ENCODE measurements around the gene AMPD3.

Gene AMPD3

DNA sequence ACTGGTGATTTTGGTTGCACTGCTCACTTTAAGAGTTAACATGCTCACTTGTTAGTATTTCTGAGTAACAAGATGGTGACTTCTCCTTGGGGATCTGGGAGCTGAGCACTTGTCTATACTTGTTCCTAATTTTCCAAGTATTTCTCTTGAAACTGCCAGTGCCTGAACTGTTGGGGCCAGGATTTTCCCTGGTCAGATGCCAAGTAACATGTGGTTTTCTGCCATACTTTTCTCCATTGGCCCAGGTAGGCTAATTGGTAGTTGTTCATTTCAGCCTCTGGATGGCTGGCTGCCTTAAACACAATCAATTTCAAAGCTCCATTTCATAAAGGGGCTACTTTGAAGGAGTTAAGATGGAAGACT is 50.9 kb downstream of the AMPD3 start:
- peak; percentile 44 for DNase-seq

- no peak for DNase-seq
Observed at GRCh38 chr11:10511181-10511621, 56.1 kb downstream of the AMPD3 start.

- no peak for DNase-seq
Observed at GRCh38 chr11:10514202-10514601, 59.1 kb downstream of the AMPD3 start.

- DNase-seq: no peak
Observed at GRCh38 chr11:10514709-10515108, 59.6 kb downstream of the AMPD3 start.

DNA sequence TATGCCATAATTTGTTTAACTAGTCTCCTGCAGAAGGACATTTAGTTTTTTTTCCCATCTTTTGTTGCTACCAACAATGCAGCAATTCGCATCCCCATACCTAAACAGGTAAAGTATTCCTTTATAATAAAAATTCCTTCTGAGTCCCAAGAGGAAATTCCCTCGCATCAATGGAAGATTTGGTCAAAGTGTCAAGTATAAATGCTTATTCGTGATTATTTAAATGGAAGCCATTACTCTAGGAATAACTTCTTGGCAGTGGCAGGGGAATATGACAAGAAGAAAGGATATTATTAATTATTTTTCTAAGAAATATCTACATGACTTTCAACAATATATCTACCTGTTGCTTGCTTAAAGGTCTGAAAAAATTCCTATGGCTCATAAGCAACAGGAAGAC is 60.4 kb downstream of the AMPD3 start:
- no peak for DNase-seq

GRCh38 chr11:10518123-10518522 is 63.1 kb downstream of the AMPD3 start:
- DNase-seq: no peak

- no peak for DNase-seq
Observed at GRCh38 chr11:10518891-10519290, 63.8 kb downstream of the AMPD3 start.

GRCh38 chr11:10519630-10520029 is 64.6 kb downstream of the AMPD3 start:
- no peak for DNase-seq

DNA sequence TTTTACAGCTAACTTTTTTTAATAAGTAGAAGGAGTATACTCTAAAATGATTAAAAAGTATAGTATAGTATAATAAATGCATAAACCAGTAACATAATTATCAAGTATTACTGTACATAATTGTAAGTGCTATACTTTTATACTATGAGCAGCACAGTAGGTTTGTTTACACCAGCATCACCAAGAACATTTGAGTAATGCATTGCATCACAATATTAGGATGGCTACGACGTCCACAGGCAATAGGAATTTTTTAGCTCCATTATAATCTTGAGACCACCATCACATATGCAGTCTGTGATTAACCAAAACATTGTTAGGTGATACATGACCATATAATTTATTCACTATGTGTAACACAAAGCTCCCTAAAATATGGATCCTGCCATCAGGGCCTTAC is 65.5 kb downstream of the AMPD3 start:
- DNase-seq: no peak

DNA sequence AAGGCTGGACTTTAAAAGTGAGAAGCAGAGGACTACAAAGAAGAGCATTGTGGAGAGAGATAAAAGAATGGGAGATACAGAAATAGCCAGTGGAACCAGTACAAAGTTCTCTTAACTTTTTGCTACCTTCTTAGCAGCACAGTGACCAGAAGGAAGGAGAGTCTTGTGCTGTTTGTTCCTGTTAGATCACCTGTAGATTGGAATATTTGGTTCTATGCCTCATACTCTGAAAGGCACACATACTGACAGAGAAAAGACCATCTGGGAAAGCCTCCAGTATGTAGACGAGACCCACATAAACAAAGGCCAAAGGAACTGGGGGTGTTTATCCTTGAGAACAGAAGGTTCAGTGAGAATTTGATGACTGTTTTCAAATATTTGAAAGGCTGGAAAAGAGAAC is 67.2 kb downstream of the AMPD3 start:
- no peak for DNase-seq

DNA sequence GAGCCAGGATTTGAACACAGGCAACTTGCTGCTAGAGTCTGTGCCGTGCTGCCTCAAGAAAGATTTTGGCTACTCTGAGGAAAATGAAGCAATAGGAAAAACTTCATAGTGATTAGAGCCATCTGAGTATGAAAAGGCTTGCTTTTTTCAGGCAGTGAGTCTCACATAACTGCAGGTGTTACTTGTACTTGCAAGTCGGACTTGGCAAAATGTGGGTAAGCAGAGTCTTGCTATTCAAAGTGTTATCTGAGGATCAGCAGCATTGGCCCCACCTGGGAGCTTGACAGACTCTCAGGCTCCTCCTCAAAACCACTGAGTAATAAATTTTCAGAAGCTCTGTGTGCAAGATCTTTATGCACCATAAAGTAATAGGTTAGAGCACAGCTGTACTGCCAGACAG is 67.9 kb downstream of the AMPD3 start:
- DNase-seq: no peak

DNA sequence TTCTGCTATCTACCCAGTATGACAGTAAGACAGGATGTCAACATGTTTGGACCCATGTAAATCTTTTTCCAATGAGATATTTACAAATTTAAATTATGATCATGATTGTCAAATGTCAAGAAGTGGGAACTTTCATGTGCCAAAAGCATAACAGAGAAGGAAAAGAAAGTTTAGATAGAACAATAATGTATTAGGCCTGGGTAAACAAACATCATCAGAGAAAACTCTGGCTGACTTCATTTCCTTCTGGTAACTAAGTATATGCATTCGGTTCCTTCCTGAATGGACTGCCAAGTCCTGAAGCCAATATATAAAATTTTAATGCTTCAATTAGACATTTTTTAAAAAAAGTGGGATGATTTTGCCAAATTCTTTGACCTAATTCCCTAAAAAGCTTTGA is 69.4 kb downstream of the AMPD3 start:
- no peak for DNase-seq

DNA sequence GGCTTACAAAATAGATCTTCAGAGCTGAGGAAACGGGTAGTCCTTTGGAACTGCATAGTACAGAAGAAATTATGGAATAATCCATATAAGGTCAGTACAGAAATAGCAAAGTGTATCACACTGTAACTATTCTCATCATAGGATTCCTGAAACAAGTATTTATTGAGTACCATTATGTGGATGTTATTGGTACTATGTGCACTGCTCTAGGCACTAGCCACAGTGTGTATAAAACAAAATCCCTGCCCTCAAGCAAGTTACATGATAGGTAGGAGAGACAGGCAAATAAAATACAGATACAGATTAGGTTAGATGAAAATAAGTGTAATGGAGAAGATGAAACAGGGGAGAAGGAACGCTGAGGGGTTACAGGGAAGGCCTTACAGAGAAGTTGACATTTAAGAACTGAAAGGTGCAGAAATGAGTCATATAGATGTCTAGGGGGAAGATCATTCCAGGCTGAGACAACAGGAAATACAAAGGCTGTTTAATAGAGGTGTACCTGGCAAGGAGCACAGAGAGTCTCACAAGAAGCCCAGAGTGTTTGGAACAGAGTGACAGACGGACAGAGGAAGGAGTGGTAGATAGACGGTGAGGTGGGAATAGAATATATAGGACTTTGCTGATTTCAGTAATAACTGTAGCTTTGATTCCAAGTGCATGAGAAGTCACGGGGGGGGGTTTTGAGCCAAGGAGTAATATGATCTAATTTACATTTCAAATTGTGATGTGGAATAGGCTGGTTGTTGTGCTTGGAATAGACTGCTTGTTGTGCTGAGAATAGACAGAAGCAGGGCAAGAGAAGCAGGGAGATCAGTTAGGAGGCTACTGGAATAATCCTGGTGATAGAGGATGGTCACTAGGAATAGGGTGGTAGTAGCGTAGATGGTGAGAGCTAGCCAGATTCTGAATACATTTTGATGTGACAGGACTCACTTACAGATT is 72.2 kb downstream of the AMPD3 start:
- no peak for DNase-seq

DNA sequence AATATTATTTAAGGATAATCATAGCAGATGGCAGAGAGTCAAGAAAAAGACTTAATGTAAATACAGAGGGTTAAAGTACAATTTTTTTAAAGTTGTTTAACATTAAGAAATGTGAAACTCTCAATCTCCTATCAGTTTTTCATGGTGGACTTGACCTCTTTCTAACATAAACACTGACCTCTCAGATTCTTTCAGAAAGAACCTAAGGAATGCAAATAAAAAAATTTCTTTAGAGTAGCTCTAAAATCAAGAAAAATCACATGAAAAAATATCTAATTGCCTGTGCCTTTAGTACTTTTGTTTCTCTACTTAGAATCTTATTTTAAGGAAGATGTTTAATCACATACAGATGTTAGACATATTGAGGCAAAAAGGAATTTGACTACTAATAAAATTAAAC is 73.1 kb downstream of the AMPD3 start:
- no peak for DNase-seq

- DNase-seq: no peak
Observed at GRCh38 chr11:10529279-10529678, 74.2 kb downstream of the AMPD3 start.

- no peak for DNase-seq
Observed at GRCh38 chr11:10532526-10532925, 77.5 kb downstream of the AMPD3 start.

DNA sequence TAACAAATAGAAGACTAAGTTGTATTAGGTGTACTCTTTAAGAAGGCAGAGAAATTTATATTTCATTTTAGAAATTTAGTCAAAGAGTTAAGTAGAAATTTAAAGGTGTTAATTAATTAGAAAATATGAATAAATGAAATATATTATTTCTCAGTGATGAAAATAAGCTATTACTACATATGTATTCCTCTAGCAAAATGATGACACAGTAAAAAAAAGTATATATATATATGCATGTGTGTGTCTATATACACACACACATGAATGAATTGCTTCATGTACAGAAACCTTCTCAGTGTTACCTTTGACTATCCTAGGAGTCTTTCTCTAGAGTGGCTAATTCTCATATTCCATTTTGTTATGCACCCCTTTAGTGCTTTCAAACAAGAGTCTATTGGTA is 78.3 kb downstream of the AMPD3 start:
- no peak for DNase-seq

DNA sequence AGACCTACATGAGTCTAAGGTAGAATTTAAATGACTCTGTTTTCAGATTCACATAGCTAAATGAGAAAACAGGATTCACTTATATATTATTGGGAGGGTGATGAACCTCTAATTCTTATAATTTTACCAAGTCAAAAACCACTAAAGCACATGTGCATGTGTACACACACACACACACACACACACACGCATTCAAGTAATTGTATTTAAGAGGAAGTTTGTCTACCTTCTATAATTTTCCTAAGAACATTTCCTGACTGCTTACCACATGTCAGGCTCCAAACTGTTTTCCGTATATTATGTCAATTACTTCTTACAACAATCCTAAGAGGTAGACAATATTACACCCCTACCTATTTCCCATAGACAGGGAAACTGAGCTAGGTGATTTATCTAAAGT is 79.3 kb downstream of the AMPD3 start:
- no peak for DNase-seq

GRCh38 chr11:10537600-10537999 is 82.5 kb downstream of the AMPD3 start:
- DNase-seq: no peak

- no peak for DNase-seq
Observed at GRCh38 chr11:10538924-10539323, 83.9 kb downstream of the AMPD3 start.

DNA sequence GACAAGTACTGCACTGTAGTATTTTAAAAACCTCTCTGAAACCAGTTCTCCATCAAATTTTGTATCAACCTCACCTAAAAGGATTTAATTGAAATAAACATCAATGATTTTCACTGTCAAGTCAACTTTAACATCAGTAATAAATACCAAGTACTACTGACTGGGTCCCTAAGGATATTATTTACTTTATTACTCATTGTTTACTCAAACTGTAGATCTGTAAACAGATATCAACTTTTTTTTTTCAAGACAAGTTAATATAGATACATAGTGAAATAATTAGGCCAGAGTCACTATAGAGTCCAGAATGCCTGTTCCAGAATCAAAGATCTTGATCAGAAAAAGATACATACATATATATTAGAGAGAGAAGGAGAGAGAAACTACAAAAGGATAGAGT is 84.3 kb downstream of the AMPD3 start:
- DNase-seq: no peak

- peak; percentile 58 for DNase-seq
Observed at GRCh38 chr11:10540546-10540914, 85.5 kb downstream of the AMPD3 start.

GRCh38 chr11:10540915-10541560 is 86.0 kb downstream of the AMPD3 start, which contains the start of gene RNF141:
TSS of gene RNF141 (minus strand) at chr11:10541187. CDS start at chr11:10534158, 7,029 bp downstream.
- peak; percentile 94 for DNase-seq

- peak; percentile 50 for DNase-seq
Observed at GRCh38 chr11:10541561-10541930, 86.5 kb downstream of the AMPD3 start.

All from NCI-H1105 treated with DMSO at 0.1 percent for 48 hours (cell line).